COR-L47 (cell line): ENCODE data around the gene GLCCI1.
"Not testable (repeated sequence)": the region's sequence is repeated elsewhere in the genome, so short reads cannot be mapped to it uniquely, and the experiment has no call there.

Experiments used
- DNase-seq: peaks from one replicate; lab custom pipeline; 2025; lab: John Stamatoyannopoulos, UW

Gene GLCCI1

DNA sequence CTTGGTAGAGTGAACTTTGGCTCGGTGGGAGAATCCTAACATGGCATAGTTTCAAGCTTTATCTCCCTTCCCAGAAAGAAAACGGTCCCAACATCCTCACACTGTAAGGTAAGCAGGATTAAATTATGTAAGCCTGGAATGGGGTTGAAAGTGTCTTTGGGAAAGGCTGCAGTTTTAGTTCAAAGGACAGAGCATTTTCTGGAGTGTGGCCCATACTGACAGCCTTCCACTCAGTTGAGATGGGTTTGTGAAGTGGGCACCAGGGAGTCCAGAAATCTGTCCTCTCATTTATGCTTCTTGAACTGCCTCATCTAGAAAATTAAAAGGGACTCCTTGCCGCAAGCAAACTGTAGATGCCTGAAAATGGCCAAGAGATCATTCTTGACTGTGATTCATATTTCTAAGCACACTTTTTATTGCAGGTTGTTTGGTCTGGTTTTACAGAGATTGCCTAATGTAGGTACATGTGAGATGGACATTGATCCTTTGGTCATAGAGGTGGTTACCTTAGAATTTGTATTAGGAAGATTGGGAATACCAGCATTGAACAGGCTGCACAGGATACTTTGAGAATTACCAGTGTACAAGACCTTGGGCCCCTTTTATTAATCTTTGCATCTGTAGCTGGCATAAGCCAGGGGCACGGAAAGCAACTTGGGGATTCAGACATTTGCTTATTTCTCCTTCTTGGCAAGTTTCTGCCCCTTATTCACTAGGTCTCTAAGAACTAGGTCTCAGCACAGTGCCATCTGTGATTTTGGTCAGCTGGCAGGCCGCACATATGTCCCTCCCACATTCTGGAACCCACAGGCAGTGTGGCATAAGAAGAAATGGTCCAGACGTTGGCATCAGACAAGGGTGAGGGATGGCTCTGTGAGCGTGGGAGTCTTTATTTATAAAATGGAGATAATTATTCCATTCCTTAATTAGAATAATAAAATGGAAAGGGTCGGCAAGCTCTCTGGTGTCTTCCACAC lies 125.9 kb downstream of the GLCCI1 start:
- no peak for DNase-seq

- not testable (repeated sequence) for DNase-seq
Measured at GRCh38 chr7:8101292-8101691, 132.7 kb downstream of the GLCCI1 start.

DNA sequence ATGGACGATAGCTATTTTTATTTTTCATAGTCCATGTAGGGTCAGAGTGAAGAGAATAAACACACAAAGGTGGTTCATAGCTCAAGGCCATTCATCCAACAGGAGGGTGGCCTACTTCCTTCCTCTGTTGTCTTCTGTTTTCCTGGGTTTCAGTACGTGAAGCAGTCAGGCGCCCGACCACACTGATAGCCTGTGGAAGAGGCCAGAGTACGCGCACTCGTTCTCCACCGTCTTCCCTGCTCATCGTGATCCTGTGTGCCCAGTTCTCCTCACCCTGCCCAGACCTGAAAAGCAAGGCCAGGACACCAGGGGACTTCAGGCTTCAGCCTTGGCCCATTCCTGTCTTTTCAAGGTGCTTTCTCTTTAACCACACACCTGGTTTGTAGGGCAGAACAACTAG lies 134.7 kb downstream of the GLCCI1 start:
- no peak for DNase-seq

- no peak for DNase-seq
Measured at GRCh38 chr7:8105449-8106095, 137.0 kb downstream of the GLCCI1 start.

DNA sequence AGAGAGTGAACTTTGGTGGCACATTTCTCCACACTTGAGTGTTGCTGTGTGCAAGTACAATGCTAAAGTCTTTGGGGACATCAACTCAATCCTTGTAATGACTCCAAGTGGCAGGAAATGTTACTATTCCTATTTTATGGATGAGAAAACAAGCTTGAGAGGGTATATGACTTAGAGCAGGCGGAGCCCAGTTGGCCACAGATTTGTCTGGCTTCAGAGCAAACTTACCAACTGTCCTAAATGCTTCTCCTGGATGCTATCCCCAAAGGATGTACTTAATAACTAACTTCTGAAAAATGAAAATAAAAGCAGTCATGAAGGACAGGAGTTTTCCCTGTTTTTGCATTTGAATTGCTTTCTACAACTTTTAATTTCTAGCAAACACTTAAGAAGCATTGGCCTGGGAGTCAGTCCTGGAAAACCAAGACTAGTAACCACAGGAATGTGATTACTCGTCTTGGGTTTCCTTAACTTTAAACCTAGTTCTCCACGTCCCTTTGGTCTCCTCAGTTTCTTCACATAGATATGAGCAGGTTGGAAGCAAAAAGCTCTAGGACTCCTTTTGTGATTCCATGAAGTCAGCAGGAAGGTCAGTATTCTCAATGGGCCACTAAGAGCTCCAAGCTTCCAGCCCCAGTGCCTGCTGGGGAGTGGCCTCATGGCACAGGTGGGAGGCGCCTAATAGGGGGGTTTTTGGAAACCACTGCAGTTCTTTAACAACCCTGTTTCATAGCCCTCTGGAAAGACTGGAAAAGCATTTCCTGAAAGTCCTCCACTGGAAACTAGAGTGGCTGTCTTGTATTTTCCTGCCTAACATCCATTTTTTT lies 140.8 kb downstream of the GLCCI1 start:
- no peak for DNase-seq

DNA sequence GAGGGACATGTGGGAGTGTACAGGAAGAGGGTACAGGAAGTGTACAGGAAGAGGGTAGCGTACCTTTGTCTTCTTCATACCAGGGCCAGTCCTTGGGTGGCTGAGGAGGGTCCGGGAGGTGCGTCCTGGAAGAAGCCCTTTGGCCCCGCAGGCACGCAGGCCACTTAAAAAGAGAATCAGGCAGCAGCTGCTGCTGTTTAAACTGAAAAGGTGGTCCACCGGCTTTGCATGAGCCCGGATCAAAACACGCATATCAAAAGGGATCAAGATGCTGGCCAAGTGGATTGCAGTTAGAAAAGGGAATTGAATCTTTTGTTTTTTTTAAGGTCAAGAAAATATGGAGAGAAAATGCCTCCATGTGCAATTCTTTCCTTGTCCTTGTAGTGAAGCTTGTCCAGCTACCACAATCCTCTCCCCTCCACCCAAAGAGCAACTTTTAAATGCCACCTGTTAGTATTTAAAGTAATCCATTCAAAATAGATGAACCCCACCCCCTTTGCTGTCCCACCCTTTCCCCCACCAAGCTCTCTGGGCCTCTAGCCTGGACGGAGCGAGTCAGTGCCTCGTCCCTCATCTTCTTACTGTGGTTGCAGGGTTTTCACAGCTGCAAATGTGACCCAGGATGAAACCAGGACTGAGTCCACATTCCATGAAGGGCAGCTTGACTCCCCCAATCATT lies 142.8 kb downstream of the GLCCI1 start:
- DNase-seq, result no peak

GRCh38 chr7:8112685-8113084 lies 144.1 kb downstream of the GLCCI1 start:
- DNase-seq, result no peak

DNA sequence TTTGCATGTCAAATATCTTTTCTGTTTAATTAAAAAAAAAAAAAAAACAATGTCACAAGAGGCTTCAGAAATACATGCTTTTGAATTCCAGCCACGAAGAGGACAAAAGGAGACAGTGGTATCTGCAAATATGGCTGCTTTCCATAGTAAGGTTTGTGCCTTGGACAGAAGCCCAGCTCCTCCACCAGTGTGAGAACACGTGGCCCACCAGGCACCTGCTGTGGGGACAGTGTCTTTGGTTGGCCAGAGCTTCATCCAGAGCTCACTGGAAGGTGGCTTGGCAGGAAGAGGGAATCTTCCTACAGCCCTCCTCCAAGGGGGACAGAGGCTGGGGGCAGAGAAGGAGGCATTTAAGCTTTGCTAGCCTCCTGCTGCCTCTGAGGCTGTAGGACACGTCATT lies 144.6 kb downstream of the GLCCI1 start:
- no peak for DNase-seq

DNA sequence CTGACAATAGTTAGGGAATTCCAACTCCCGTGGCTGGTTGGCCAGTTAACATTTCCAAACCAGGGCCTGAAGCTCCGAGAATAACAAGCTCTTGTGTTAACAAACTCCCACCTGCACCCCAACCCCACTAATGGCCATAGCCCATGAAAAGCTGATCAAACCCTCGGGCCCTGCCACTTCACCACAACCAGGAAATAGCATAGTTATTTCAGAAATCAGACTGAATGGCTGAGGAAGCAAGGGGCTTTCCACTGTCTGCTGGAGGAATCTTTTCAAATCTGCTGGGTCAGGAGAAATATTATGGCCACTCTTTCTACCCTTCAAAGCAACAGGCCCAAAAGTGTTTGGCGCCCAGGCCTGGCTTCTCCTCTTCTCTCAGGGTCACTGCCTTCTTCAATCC lies 145.6 kb downstream of the GLCCI1 start:
- DNase-seq, result no peak

DNA sequence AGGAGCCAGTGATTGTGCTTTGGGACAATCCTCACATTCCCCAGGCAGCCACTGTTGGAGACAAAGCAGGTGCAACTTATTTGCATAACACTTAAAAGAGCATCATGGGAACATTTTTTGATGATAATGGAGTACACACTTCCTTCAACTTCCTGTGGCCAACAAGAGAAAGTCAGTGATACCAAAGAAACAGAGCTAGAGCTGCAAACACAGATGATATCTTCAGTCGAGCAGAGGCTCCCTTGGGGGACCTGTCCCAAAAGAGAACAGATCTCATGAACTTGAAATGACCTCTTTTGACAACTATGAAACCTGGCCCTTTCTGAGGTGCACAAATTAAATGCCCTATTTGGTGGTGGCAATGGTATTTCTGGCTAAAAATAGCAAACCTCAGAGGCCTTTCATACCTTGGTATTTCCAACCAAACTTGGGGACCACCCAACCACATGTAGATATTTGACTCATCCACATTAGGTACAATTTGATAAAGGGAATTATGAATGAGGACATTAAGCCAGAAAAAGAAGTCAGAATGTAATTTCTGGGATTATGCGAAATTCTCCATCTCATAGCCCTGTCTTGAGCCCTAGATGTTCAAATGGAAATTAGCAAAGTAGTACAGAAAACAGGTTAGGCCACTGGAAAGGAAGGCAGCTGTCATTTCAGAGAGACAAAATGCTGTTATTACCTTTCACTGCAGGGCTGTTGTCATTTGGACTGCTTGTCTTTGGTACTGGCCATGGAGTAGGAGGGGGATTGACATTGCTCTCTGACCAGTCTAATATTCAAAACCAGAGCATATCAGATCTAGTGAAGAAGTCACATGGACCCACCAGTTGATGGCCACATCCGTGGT lies 147.2 kb downstream of the GLCCI1 start:
- DNase-seq, result no peak

DNA sequence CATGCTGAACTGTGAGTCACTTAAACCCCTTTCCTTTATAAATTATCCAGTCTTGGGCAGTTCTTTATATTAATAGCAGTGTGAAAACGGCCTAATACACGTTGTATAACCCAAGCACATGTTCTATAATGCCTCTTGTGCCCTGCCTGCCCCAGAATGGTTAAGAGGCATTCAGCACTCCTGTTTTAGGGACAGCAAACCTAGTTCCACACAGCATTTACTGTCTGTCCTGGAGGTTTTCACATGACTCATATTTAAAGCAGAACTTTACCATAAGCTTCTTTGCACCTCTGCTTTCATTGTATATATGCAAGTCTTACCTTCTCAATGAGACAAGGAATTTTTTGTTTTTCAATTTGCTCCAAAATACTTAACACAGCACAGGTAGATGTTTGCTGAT lies 148.6 kb downstream of the GLCCI1 start:
- DNase-seq, result no peak

DNA sequence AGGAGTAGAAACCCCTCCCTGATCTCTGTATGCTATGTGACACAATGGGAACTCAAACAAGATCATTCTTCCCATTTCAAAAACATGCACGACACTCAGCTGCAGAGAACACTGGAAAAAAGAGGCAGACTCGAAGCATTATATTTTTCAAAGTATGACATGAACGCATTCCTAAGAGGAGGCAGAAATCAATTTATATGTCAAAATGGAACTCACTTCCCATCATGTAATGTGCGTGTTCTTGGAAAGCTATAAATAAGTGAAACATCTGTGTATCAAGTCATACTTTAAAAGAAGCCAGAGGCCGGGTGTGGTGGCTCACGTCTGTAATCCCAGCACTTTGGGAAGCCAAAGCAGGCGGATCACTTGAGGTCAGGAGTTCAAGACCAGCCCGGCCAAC lies 150.7 kb downstream of the GLCCI1 start:
- DNase-seq, result no peak

DNA sequence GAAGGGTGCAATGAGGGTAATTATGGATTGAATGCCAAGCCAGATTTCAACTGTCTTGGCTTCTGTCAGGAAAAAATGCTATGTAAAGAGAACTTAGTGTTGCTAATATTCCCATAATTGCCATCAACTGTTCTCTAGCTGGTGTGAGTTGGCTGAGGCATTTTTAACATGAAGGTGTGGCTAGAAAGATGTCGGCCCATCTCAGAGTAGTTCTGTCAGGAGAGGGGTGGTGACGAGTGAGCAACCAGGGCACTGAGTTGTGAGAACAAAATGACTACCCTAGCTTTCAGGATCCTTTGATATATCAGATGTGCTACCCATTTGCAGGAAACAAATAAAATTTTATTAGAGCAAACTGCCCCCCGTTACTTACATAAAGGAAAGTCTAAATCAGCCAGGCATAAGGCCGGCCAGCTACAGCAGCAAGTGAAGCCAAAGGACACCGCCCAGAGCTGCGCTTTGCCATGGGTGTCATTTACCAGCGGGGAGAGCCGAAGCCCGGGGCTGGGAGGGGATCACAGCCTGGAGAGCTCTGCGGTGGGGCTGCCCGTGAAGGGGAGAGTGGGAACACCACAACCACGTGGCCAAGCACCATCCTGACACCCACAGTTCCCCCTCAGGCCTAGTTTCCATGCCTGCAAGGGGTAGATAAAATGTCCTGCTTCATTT lies 151.9 kb downstream of the GLCCI1 start:
- no peak for DNase-seq

DNA sequence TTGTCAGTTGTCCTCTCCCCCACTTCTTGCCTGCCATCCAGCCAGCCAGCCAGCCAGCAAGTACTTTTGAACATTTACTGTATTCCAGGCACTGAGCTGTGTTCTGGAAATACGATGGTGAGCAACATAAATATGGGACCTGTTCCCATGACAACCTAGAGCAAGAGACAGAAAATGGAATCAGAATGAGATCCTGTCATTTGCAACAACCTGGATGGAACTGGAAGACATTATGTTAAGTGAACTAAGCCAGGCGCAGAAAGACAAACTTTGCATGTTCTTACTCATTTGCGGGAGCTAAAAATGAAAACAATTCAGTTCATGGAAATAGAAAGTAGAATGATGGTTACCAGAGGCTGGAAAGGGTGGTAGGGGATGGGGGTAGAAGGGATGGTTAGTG lies 152.6 kb downstream of the GLCCI1 start:
- no peak for DNase-seq

- DNase-seq, result no peak
Measured at GRCh38 chr7:8125680-8126444, 157.3 kb downstream of the GLCCI1 start.

GRCh38 chr7:8126601-8127167 lies 158.1 kb downstream of the GLCCI1 start:
- no peak for DNase-seq

GRCh38 chr7:8128449-8129317 lies 160.1 kb downstream of the GLCCI1 start:
- no peak for DNase-seq

- DNase-seq, result no peak
Measured at GRCh38 chr7:8129318-8129659, 160.7 kb downstream of the GLCCI1 start.
